Right lobe of liver (tissue), 6 donors: ENCODE data around the gene COL4A6. TPM values are rescaled to one million over a fixed set of nuclear protein-coding genes. Genes with fewer than 3 reads are reported as not detected.

Experiments used
- ATAC-seq, 4 donors: fragments of 200-7000 bp; cut with Tn5 transposase; one replicate each; pipeline ENCODE4 v1.9.1; 2020; ENCODE audit warnings: mild to moderate bottlenecking in 4 of 4, moderate library complexity in 4 of 4
- DNase-seq, 3 donors: peaks; one replicate each; pipeline ENCODE4 v3.0.0-alpha.2; 2020
- H3K27ac ChIP-seq, 3 donors: fragments of 200-600 bp; one replicate each; pipeline ENCODE4 v1.8.0; 2022
- H3K27me3 ChIP-seq, 2 donors: fragments of 200-600 bp; one replicate each; pipeline ENCODE4 v1.8.0; 2022
- H3K36me3 ChIP-seq, 4 donors: fragments of 200-600 bp; sonication (generic) in 1 of 4; one replicate each; pipeline versions ENCODE4 v1.5.1 to v1.8.0; 2017 to 2022; ENCODE audit warnings: control low read depth in 1 of 4
- H3K4me1 ChIP-seq, 4 donors: fragments of 200-600 bp; sonication (generic) in 1 of 4; one replicate each; pipeline versions ENCODE4 v1.5.1 to v1.8.0; 2017 to 2022; ENCODE audit warnings: control low read depth in 1 of 4
- H3K4me3 ChIP-seq, 3 donors: fragments of 200-600 bp; one replicate each; pipeline ENCODE4 v1.8.0; 2022
- H3K9me3 ChIP-seq, 4 donors: fragments of 200-600 bp; sonication (generic) in 1 of 4; one replicate each; pipeline versions ENCODE4 v1.5.1 to v1.8.0; 2017 to 2022; ENCODE audit warnings: control low read depth in 1 of 4
- CTCF ChIP-seq, 4 donors: fragments of 200-600 bp in 3 of 4; fragments of 450-650 bp in 1 of 4; IDR thresholded peaks; one replicate each; pipeline versions ENCODE4 v1.5.1 to v1.8.0; 2016 to 2022; ENCODE audit warnings: antibody characterized with exemption in 4 of 4, mild to moderate bottlenecking in 2 of 4
- POLR2A ChIP-seq: fragments of 450-650 bp; IDR thresholded peaks from one replicate; pipeline ENCODE4 v1.6.1; 2017; ENCODE audit warnings: antibody characterized with exemption, mild to moderate bottlenecking
- WGBS: methylation state at CpG from one replicate; pipeline ENCODE4 v1.1.6; 2018; ENCODE audit warnings: low coverage, low lambda C conversion rate; ENCODE audit not compliant: insufficient coverage; ENCODE audit errors: missing lambda C conversion rate; 5-methylcytosine and 5-hydroxymethylcytosine counted together
- intact Hi-C, 2 donors: fragments of 100-400 bp; cut with DNase I; formaldehyde crosslinking; loops; one replicate each; pipeline versions ENCODE4 v1.11.2 to v1.14.1; 2022
- total RNA-seq, 6 experiments: library from RNA; depleted of rRNA in 2 of 6; stranded (reverse); fragments of >200 nt in 2 of 6; fragmentation: NEBNext Ultra II Directional in 3 of 6; extraction: Animal tissue kit (Norgen Biotek cat#: 25700) in 3 of 6; gene quantifications; one replicate each; pipeline versions ENCODE4 v1.1.0 to v1.2.4, GENCODE V29; 2016 to 2023
- donor health status: DM: no; HTN: yes; CAD: no.
- donor health status: DM: no; HTN: no; CAD: no.
- donor health status: DM: no; HTN: no; CAD: no.
- donor health status: DM: no; HTN: yes; CAD: no.
- donor health status: DM: no; HTN: yes; CAD: no.

The COL4A6 gene
- total RNA-seq, 6 experiments from 2014 or later: 0.02 to 0.05 TPM; not detected in 4

- Histone ChIP-seq H3K4me3 (no peak overlapping the region), H3K27ac (no peak overlapping the region), H3K4me1 (no peaks in the 10 kb centered on the region), H3K36me3 (no peaks in the 10 kb centered on the region), H3K27me3 (no peaks in the 10 kb centered on the region), H3K9me3 (no peaks in the 10 kb centered on the region)
- intact Hi-C loops: no loop called here
- no peak for DNase-seq
- WGBS: 71% methylated on average over 3 of the region's 3 CpGs
- TF ChIP-seq POLR2A (no peak), CTCF (IDR thresholded peaks at IDR 0.05) (no peak)
- no peak for ATAC-seq
Measured at GRCh38 chrX:108117988-108118387, 320.2 kb downstream of the COL4A6 start.

DNA sequence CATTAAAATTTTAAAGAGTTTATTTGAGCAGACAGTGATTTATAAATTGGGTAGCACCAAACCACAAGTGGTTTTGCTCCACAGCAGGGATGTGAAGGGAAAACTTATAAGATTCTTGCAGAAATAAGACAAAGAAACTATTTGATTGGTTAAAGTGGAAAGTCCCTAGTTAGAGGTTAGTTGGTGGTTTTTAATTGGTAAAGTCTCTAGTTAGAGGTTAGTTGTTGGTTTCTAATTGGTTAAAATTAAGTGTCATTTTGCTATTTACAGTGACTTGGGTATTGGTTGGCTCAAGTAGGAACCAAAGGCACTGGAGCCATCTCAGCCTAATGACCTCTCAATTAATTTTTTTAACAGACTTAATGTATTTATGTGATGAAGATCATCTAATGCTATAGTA is 323.7 kb downstream of the COL4A6 start:
- Histone ChIP-seq H3K27ac (no peak overlapping the region), H3K4me3 (no peak overlapping the region), H3K27me3 (no peaks in the 10 kb centered on the region), H3K9me3 (no peaks in the 10 kb centered on the region), H3K36me3 (no peaks in the 10 kb centered on the region), H3K4me1 (no peaks in the 10 kb centered on the region)
- no peak for DNase-seq
- intact Hi-C loops: no loop called here
- no peak for ATAC-seq
- TF ChIP-seq POLR2A (no peak), CTCF (IDR thresholded peaks at IDR 0.05) (no peak)

Other genes starting within 250 kb of the COL4A6 start
- 1 to 10 TPM in 4 of 6 experiments, under 1 TPM in 2; 0.65 to 4.0 (median 1.6) TPM for gene COL4A5, start 1.4 kb upstream of the COL4A6 start, total RNA-seq